SK-N-SH treated with all-trans-retinoic acid at 6 μM for 48 hours (cell line): Measurements from ENCODE around the gene TMC5.

Experiments used
- ARNTL ChIP-seq: fragments of 450-650 bp; formaldehyde crosslinking; IDR thresholded peaks from 2 replicates; pipeline ENCODE4 v1.5.0; 2020; ENCODE audit warnings: low read depth, mild to moderate bottlenecking, moderate library complexity, borderline replicate concordance
- BACH2 ChIP-seq: fragments of 250-450 bp; sonication (Bioruptor Pico); IDR thresholded peaks from 2 replicates; pipeline ENCODE4 v1.9.0; 2021; ENCODE audit warnings: mild to moderate bottlenecking, borderline replicate concordance
- OSR1 ChIP-seq: fragments of 250-450 bp; sonication (Bioruptor Pico); IDR thresholded peaks from 2 replicates; pipeline ENCODE4 v1.8.0; 2022; ENCODE audit warnings: moderate library complexity, mild to moderate bottlenecking, inconsistent platforms
- RARB ChIP-seq: fragments of 250-450 bp; sonication (Bioruptor Pico); IDR thresholded peaks from 2 replicates; pipeline ENCODE4 v1.8.0; 2021; ENCODE audit warnings: mild to moderate bottlenecking, moderate library complexity
- ZFP30 ChIP-seq: fragments of 450-650 bp; formaldehyde crosslinking; IDR thresholded peaks from 2 replicates; pipeline ENCODE4 v1.5.0; 2022; ENCODE audit warnings: mild to moderate bottlenecking, moderate library complexity
- ZNF565 ChIP-seq: fragments of 450-650 bp; formaldehyde crosslinking; conservative IDR thresholded peaks from 2 replicates; pipeline ENCODE4 v1.5.0; 2020; ENCODE audit warnings: low read depth, mild to moderate bottlenecking, moderate library complexity
- ZNF70 ChIP-seq: fragments of 450-650 bp; formaldehyde crosslinking; IDR thresholded peaks from 2 replicates; pipeline ENCODE4 v1.5.0; 2020; ENCODE audit warnings: mild to moderate bottlenecking, moderate library complexity
- TF ChIP-seq, protein P1 (sequence below): fragments of 250-450 bp; sonication (Bioruptor Pico); IDR thresholded peaks from 2 replicates; pipeline ENCODE4 v1.5.1; 2020; ENCODE audit warnings: low read depth, mild to moderate bottlenecking, moderate library complexity
- TF ChIP-seq, protein P2 (sequence below): fragments of 250-450 bp; sonication (Bioruptor Pico); IDR thresholded peaks from 2 replicates; pipeline ENCODE4 v1.5.0; 2020; ENCODE audit warnings: mild to moderate bottlenecking, moderate library complexity
- TF ChIP-seq, protein P3 (sequence below): fragments of 250-450 bp; sonication (Bioruptor Pico); IDR thresholded peaks from 2 replicates; pipeline ENCODE4 v1.8.0; 2021; ENCODE audit warnings: low read depth, mild to moderate bottlenecking, moderate library complexity, borderline replicate concordance

DNA sequence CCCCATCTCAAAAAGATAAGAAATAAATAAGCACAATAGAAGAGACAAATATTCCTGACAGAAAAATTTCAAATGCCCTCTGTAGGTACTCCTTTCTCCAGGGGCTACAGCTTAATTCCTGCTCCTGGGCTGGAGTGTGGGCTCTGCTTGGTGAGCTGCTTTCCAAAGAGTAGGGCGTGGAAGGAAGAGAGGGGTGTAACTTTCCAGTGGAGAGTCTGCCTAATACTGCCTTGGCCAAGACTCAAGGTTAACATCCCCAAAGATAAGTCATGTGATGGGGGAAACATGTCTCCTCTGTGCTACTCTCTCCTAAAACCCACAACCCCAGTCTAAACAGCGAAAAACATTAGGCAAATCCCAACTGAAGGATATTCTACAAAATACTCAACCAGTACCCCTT, 42.7 kb downstream of the TMC5 start:
- TF ChIP-seq BACH2 (CRISPR knock-in tag) = no peak
- TF ChIP-seq, protein P1, sequence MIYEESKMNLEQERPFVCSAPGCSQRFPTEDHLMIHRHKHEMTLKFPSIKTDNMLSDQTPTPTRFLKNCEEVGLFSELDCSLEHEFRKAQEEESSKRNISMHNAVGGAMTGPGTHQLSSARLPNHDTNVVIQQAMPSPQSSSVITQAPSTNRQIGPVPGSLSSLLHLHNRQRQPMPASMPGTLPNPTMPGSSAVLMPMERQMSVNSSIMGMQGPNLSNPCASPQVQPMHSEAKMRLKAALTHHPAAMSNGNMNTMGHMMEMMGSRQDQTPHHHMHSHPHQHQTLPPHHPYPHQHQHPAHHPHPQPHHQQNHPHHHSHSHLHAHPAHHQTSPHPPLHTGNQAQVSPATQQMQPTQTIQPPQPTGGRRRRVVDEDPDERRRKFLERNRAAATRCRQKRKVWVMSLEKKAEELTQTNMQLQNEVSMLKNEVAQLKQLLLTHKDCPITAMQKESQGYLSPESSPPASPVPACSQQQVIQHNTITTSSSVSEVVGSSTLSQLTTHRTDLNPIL = no peak
- no peak for TF ChIP-seq ZNF70 (CRISPR knock-in tag)
- no peak for TF ChIP-seq ZFP30 (CRISPR knock-in tag)
- TF ChIP-seq ARNTL (CRISPR knock-in tag) = no peak
- TF ChIP-seq, protein P2, sequence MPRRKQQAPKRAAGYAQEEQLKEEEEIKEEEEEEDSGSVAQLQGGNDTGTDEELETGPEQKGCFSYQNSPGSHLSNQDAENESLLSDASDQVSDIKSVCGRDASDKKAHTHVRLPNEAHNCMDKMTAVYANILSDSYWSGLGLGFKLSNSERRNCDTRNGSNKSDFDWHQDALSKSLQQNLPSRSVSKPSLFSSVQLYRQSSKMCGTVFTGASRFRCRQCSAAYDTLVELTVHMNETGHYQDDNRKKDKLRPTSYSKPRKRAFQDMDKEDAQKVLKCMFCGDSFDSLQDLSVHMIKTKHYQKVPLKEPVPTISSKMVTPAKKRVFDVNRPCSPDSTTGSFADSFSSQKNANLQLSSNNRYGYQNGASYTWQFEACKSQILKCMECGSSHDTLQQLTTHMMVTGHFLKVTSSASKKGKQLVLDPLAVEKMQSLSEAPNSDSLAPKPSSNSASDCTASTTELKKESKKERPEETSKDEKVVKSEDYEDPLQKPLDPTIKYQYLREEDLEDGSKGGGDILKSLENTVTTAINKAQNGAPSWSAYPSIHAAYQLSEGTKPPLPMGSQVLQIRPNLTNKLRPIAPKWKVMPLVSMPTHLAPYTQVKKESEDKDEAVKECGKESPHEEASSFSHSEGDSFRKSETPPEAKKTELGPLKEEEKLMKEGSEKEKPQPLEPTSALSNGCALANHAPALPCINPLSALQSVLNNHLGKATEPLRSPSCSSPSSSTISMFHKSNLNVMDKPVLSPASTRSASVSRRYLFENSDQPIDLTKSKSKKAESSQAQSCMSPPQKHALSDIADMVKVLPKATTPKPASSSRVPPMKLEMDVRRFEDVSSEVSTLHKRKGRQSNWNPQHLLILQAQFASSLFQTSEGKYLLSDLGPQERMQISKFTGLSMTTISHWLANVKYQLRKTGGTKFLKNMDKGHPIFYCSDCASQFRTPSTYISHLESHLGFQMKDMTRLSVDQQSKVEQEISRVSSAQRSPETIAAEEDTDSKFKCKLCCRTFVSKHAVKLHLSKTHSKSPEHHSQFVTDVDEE (CRISPR knock-in tag) = no peak
- no peak for TF ChIP-seq OSR1
- TF ChIP-seq ZNF565 (CRISPR knock-in tag) = no peak
- no peak for TF ChIP-seq RARB (CRISPR knock-in tag)
- TF ChIP-seq, protein P3, sequence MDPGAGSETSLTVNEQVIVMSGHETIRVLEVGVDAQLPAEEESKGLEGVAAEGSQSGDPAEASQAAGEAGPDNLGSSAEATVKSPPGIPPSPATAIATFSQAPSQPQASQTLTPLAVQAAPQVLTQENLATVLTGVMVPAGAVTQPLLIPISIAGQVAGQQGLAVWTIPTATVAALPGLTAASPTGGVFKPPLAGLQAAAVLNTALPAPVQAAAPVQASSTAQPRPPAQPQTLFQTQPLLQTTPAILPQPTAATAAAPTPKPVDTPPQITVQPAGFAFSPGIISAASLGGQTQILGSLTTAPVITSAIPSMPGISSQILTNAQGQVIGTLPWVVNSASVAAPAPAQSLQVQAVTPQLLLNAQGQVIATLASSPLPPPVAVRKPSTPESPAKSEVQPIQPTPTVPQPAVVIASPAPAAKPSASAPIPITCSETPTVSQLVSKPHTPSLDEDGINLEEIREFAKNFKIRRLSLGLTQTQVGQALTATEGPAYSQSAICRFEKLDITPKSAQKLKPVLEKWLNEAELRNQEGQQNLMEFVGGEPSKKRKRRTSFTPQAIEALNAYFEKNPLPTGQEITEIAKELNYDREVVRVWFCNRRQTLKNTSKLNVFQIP (CRISPR knock-in tag) = no peak
